ENCODE measurements around the gene ABCA7.
A peak's percentile ranks its signal among the peaks of the same experiment; 100 is the strongest.

The ABCA7 gene

DNA sequence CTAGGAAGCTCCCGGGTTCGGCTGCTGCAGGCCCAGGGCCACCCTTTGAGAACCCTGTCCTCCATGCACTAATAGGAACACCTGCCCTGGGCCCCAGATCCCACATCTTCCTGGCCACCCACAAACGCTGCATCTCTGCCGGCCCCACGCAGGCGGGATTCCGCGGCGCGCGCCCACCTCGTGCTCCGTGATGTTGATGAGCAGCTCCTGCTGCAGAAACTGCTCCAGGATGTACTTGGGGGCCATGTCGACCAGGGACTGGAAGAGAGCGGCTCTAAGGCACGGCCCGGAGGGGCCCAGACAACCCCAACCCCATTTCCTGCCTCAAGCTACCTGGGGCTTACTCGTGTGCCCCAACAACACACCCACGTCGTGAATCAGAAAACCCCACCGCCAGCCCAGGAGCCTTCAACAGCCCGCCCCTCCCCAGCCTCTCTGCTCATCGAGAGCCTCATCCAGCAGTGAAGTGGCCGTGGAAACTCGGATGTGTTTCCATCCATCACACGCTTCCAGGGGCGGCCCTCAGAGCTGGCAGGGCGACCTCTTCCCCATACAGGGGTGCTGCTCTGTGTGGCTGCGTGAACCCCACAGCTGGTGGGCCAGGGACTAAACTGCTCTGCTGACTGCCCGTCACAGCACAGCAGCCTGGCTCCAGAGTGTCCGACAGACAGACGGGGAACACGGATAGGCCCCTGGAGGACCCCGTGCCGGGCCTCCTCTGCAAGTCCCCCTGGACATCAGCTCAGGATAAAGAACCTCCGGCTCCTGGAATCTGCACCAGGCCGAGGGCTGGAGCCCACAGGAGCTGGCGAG, 51.0 kb downstream of the ABCA7 start:
- no peak overlapping the region for H3K27ac ChIP-seq
- peaks cover 13% of the 10 kb centered on the region for H3K4me1 ChIP-seq (ENCODE audit: low read depth, poor library complexity, severe bottlenecking)
- H3K27me3 ChIP-seq (ENCODE audit: insufficient read depth, low read depth): no peaks in the 10 kb centered on the region
- no peak overlapping the region for H3K4me2 ChIP-seq
- no peaks in the 10 kb centered on the region for H3K36me3 ChIP-seq (ENCODE audit: insufficient read depth)
- 0 out of 2 replicates have a peak, but pooled peaks cover 4% of the 10 kb centered on the region for H4K20me1 ChIP-seq (ENCODE audit: insufficient read depth)
- TF ChIP-seq, protein P1, sequence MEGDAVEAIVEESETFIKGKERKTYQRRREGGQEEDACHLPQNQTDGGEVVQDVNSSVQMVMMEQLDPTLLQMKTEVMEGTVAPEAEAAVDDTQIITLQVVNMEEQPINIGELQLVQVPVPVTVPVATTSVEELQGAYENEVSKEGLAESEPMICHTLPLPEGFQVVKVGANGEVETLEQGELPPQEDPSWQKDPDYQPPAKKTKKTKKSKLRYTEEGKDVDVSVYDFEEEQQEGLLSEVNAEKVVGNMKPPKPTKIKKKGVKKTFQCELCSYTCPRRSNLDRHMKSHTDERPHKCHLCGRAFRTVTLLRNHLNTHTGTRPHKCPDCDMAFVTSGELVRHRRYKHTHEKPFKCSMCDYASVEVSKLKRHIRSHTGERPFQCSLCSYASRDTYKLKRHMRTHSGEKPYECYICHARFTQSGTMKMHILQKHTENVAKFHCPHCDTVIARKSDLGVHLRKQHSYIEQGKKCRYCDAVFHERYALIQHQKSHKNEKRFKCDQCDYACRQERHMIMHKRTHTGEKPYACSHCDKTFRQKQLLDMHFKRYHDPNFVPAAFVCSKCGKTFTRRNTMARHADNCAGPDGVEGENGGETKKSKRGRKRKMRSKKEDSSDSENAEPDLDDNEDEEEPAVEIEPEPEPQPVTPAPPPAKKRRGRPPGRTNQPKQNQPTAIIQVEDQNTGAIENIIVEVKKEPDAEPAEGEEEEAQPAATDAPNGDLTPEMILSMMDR (conservative IDR thresholded peaks at IDR 0.05; ENCODE audit: low read depth, low read length): no peak
- H2AFZ ChIP-seq (ENCODE audit: low read depth): no peak overlapping the region
- no peak overlapping the region for H3K4me3 ChIP-seq (IDR thresholded peaks at IDR 0.05; ENCODE audit: insufficient read depth, low read depth, low read length)
- H3K9ac ChIP-seq: no peak overlapping the region
- H3K79me2 ChIP-seq (ENCODE audit: insufficient read depth, low read depth): peaks cover 26% of the 10 kb centered on the region

DNA sequence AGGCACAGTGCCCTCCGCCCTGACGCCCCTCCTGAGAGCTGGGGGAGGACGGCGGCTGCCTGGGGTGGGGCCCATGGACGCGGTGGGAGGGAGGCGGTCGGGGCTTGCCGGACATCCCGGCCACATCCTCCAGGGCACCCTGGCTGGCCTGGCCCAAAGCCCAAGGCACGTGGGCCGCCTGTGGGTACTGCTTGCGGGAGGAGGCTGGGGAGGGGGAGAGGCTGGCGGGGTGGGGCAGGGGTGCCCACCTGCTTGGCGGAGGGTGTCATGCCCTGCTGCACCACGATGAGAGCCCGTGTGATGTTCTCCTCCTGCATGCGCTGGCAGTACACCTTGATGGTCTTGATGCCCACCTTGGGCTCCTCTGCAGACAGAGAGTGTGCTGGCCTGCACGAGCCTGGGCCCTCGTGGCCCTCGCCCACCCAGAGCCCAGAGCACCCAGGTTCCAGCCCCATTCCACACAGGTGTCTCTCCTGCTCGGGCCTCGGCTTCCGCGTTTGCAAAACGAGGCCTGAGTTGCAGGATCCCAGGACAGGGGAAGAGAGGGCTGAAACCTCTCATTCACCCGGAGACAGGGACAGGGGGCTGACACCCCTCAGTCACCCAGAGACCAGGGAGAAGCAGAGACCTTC, 51.8 kb downstream of the ABCA7 start:
- Histone ChIP-seq H2AFZ (ENCODE audit: low read depth) (no peak overlapping the region), H3K36me3 (ENCODE audit: insufficient read depth) (no peaks in the 10 kb centered on the region), H3K79me2 (ENCODE audit: insufficient read depth, low read depth) (peaks cover 26% of the 10 kb centered on the region), H3K4me3 (IDR thresholded peaks at IDR 0.05; ENCODE audit: insufficient read depth, low read depth, low read length) (no peak overlapping the region), H4K20me1 (ENCODE audit: insufficient read depth) (0 out of 2 replicates have a peak, but pooled peaks cover 4% of the 10 kb centered on the region), H3K9ac (no peak overlapping the region), H3K4me2 (no peak overlapping the region), H3K27ac (no peak overlapping the region), H3K27me3 (ENCODE audit: insufficient read depth, low read depth) (no peaks in the 10 kb centered on the region), H3K4me1 (ENCODE audit: low read depth, poor library complexity, severe bottlenecking) (peaks cover 16% of the 10 kb centered on the region)
- TF ChIP-seq, protein P1 (conservative IDR thresholded peaks at IDR 0.05; ENCODE audit: low read depth, low read length): no peak

DNA sequence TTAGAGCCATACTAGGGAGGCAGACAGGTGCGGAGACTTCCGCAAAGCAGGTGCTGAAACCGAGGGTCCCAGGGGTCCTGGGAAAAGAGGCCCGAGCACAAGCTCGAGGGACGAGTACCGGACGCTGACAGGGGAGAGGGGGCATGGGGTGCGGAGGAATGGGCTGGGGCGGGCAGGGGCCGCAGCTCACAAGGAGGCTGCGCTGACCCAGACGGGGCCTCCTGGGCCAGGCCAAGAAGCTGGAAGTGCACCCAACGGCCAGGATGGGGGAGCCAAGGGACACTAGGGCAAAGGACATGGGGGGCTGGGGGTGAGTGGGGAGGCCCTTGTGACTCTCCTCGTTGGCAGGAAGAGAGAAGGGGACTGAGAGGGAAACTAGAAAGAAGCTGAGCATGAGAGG, 53.4 kb downstream of the ABCA7 start:
- Histone ChIP-seq H2AFZ (ENCODE audit: low read depth) (no peak overlapping the region), H3K79me2 (ENCODE audit: insufficient read depth, low read depth) (peaks cover 26% of the 10 kb centered on the region), H3K4me3 (IDR thresholded peaks at IDR 0.05; ENCODE audit: insufficient read depth, low read depth, low read length) (no peak overlapping the region), H3K9ac (no peak overlapping the region), H3K36me3 (ENCODE audit: insufficient read depth) (no peaks in the 10 kb centered on the region), H3K27me3 (ENCODE audit: insufficient read depth, low read depth) (no peaks in the 10 kb centered on the region), H3K4me1 (ENCODE audit: low read depth, poor library complexity, severe bottlenecking) (peaks cover 16% of the 10 kb centered on the region), H4K20me1 (ENCODE audit: insufficient read depth) (0 out of 2 replicates have a peak, but pooled peaks cover 4% of the 10 kb centered on the region), H3K27ac (no peak overlapping the region), H3K4me2 (peak overlapping the region; percentile 78; the same call in 1 of the 2 replicates)
- TF ChIP-seq, protein P1 (conservative IDR thresholded peaks at IDR 0.05; ENCODE audit: low read depth, low read length): no peak

DNA sequence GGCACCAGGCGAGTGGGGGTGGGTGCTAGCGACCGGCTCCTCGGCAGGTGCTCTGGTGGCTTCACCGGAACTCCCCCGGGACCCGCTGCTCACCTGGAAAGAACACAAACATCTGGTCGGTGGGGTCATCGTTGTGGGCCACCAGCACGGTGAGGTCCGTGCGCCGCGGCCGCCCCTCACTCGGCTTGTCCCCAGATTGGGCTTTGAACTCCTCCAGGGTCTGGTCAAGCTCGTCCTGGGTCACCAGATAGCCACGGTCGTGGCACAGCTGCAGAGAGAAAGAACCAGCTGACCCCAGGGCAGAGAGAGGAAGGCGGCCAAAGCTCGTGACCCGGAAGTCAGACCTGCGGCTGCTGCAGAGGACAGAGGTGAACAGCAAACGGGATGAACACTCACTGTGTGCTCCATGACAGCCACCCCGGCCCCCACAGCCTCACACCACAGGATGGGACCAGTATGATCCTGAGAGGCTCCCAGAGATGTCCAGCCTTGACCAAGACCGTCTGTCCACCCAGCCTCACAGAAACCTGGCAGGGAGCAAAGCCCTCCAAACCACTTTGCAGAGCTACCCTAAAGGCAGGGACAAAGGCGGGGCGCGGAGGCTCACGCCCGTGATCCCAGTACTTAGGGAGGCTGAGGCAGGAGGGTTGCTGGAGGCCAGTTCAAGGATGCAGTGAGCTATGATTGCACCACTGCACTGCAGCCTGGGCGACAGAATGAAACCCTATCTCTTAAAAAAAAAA, 54.1 kb downstream of the ABCA7 start:
- Histone ChIP-seq H3K4me1 (ENCODE audit: low read depth, poor library complexity, severe bottlenecking) (peaks cover 16% of the 10 kb centered on the region), H3K9ac (peak overlapping the region; percentile 59; the same call in 1 of the 2 replicates), H3K4me2 (peak overlapping the region; percentile 78), H3K27ac (no peak overlapping the region; the same call in 1 of the 2 replicates), H4K20me1 (ENCODE audit: insufficient read depth) (0 out of 2 replicates have a peak, but pooled peaks cover 4% of the 10 kb centered on the region), H3K4me3 (IDR thresholded peaks at IDR 0.05; ENCODE audit: insufficient read depth, low read depth, low read length) (no peak overlapping the region), H3K36me3 (ENCODE audit: insufficient read depth) (no peaks in the 10 kb centered on the region), H3K27me3 (ENCODE audit: insufficient read depth, low read depth) (no peaks in the 10 kb centered on the region), H2AFZ (ENCODE audit: low read depth) (no peak overlapping the region), H3K79me2 (ENCODE audit: insufficient read depth, low read depth) (peaks cover 26% of the 10 kb centered on the region)
- TF ChIP-seq, protein P1 (conservative IDR thresholded peaks at IDR 0.05; ENCODE audit: low read depth, low read length): no peak

Measured in KMS-11 (cell line).